Mesothelial cell of epicardium (in vitro differentiated cells): Measurements from ENCODE around the gene SMIM8. TPM values are rescaled to one million over a fixed set of nuclear protein-coding genes. Genes with fewer than 3 reads are reported as not detected.
A peak's percentile ranks its signal among the peaks of the same experiment; 100 is the strongest.

ENCODE experiments used
- DNase-seq, 2 experiments: peaks; one replicate each; pipeline ENCODE4 v3.0.0; 2021; ENCODE audit warnings: low spot score in 2 of 2; ENCODE audit not compliant: unreplicated experiment in 2 of 2
- H3K27ac Mint-ChIP-seq: 2 replicates; pipeline ENCODE4 v1.8.0; 2021; ENCODE audit warnings: mixed read lengths
- H3K27me3 Mint-ChIP-seq: 2 replicates; pipeline ENCODE4 v1.8.0; 2021; ENCODE audit warnings: low read depth, mixed read lengths
- H3K36me3 Mint-ChIP-seq: 2 replicates; pipeline ENCODE4 v1.8.0; 2021; ENCODE audit warnings: mixed read lengths
- H3K4me1 Mint-ChIP-seq: 2 replicates; pipeline ENCODE4 v1.8.0; 2021; ENCODE audit warnings: mixed read lengths
- H3K4me3 Mint-ChIP-seq: 2 replicates; pipeline ENCODE4 v1.8.0; 2021; ENCODE audit warnings: mild to moderate bottlenecking, moderate library complexity, mixed read lengths
- H3K9me3 Mint-ChIP-seq: 2 replicates; pipeline ENCODE4 v1.8.0; 2021; ENCODE audit warnings: mixed read lengths
- total RNA-seq: library from RNA; stranded (reverse); gene quantifications from 3 replicates; pipeline ENCODE4 v1.2.1, GENCODE V29; 2021
- TF ChIP-seq, protein P1 (sequence below): fragments of 200-600 bp; sonication (generic); IDR thresholded peaks from one replicate; pipeline ENCODE4 v1.5.0; 2021; ENCODE audit warnings: antibody characterized with exemption; ENCODE audit not compliant: unreplicated experiment

Gene SMIM8
- total RNA-seq, 1 donor from 2014 or later: 26.7 TPM

- H3K27ac Mint-ChIP-seq: no peak overlapping the region
Observed at GRCh38 chr6:87364602-87365252, 42.3 kb downstream of the SMIM8 start.

GRCh38 chr6:87366072-87366827 is 43.9 kb downstream of the SMIM8 start:
- no peak for DNase-seq
- no peak overlapping the region for H3K4me3 Mint-ChIP-seq
- peaks cover 34% of the 10 kb centered on the region for H3K36me3 Mint-ChIP-seq
- no peak overlapping the region for H3K27ac Mint-ChIP-seq
- TF ChIP-seq, protein P1, sequence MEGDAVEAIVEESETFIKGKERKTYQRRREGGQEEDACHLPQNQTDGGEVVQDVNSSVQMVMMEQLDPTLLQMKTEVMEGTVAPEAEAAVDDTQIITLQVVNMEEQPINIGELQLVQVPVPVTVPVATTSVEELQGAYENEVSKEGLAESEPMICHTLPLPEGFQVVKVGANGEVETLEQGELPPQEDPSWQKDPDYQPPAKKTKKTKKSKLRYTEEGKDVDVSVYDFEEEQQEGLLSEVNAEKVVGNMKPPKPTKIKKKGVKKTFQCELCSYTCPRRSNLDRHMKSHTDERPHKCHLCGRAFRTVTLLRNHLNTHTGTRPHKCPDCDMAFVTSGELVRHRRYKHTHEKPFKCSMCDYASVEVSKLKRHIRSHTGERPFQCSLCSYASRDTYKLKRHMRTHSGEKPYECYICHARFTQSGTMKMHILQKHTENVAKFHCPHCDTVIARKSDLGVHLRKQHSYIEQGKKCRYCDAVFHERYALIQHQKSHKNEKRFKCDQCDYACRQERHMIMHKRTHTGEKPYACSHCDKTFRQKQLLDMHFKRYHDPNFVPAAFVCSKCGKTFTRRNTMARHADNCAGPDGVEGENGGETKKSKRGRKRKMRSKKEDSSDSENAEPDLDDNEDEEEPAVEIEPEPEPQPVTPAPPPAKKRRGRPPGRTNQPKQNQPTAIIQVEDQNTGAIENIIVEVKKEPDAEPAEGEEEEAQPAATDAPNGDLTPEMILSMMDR: no peak
- no peaks in the 10 kb centered on the region for H3K4me1 Mint-ChIP-seq
- H3K9me3 Mint-ChIP-seq: peaks cover 34% of the 10 kb centered on the region
- H3K27me3 Mint-ChIP-seq: no peaks in the 10 kb centered on the region

More at GRCh38 chr6:87364602-87365252, 42.3 kb downstream of the SMIM8 start:
- Mint-ChIP-seq H3K27me3 (no peaks in the 10 kb centered on the region), H3K4me1 (no peaks in the 10 kb centered on the region), H3K4me3 (no peak overlapping the region), H3K36me3 (peaks cover 35% of the 10 kb centered on the region), H3K9me3 (peaks cover 28% of the 10 kb centered on the region)
- TF ChIP-seq, protein P1: no peak
- no peak for DNase-seq

GRCh38 chr6:87366899-87367298 is 44.5 kb downstream of the SMIM8 start:
- Mint-ChIP-seq H3K27ac (no peak overlapping the region), H3K4me1 (no peaks in the 10 kb centered on the region), H3K27me3 (no peaks in the 10 kb centered on the region), H3K36me3 (peaks cover 34% of the 10 kb centered on the region), H3K9me3 (peaks cover 34% of the 10 kb centered on the region), H3K4me3 (no peak overlapping the region)
- TF ChIP-seq, protein P1: no peak
- no peak for DNase-seq

GRCh38 chr6:87373377-87373776 is 51.0 kb downstream of the SMIM8 start:
- H3K4me3 Mint-ChIP-seq: no peak overlapping the region
- H3K27ac Mint-ChIP-seq: no peak overlapping the region
- no peaks in the 10 kb centered on the region for H3K27me3 Mint-ChIP-seq
- peaks cover 4% of the 10 kb centered on the region for H3K4me1 Mint-ChIP-seq
- no peak for DNase-seq
- TF ChIP-seq, protein P1: no peak
- peaks cover 15% of the 10 kb centered on the region for H3K9me3 Mint-ChIP-seq
- peaks cover 15% of the 10 kb centered on the region for H3K36me3 Mint-ChIP-seq

GRCh38 chr6:87375315-87375714 is 52.9 kb downstream of the SMIM8 start:
- Mint-ChIP-seq H3K9me3 (peaks cover 5% of the 10 kb centered on the region), H3K4me1 (peaks cover 4% of the 10 kb centered on the region), H3K27ac (peak overlapping the region; percentile 21), H3K36me3 (peaks cover 8% of the 10 kb centered on the region), H3K4me3 (no peak overlapping the region), H3K27me3 (no peaks in the 10 kb centered on the region)
- TF ChIP-seq, protein P1: no peak
- DNase-seq: no peak
